GM18505 (cell line): ENCODE data around the gene MICOS13.

Experiments
- ATAC-seq: cut with Tn5 transposase; IDR thresholded peaks from one replicate; pipeline ENCODE4 v1.9.1; 2021; ENCODE audit not compliant: unreplicated experiment
- POLR2A ChIP-seq: IDR thresholded peaks from 4 replicates; pipeline ENCODE4 v1.6.1; 2011; ENCODE audit warnings: borderline replicate concordance; ENCODE audit not compliant: insufficient read depth, insufficient read length; ENCODE audit errors: extremely low read depth

MICOS13 gene

DNA sequence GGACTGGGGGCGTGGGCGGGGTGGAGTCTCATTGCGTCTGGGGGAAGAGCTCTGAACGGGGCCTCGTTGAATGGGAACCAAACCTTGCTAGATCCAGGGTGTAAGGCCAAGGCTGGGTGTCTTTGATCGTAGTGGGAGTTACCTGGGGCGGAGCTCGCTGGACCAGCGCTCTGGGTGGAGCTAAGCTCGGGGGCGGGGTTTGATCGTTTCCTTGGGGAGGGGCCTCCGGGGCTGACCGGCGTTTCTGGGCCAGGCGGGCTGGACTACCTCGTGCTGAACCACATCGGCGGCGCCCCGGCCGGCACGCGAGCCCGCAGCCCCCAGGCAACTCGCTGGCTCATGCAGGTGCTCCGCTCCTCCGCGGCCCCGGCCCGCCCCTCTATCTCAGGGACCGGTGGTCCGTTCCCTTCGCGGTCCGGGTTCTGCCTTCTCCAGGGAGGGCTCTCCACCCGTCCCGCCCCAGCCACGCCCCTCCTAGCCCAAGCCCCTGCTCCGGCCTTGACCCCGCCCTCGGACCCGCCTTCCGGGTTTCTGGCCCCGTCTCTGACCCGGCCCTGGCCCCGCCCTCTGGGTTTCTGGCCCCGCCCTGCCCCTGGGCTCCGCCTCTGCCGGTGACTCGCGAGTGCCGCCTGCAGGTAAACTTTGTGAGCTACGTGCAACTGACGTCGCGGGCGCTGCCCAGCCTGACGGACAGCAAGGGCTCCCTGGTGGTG is 6.5 kb upstream of the MICOS13 start:
- peak; percentile 47 for ATAC-seq

DNA sequence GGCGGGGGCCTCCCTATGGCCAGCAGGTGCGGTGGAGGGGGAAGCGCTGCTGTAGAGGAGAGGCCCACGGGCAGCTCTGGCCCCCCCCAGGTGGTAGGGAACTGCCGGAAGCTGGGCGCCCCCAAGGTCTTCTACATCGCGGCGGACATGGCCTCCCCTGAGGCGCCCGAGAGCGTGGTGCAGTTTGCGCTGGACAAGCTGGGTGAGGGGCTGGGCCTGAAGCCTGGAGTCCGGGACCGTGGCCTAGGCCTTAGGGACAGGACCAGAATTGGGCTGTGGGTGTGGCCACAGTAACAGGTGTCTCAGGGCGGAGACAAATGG is 6.0 kb upstream of the MICOS13 start:
- TF ChIP-seq POLR2A = peak; percentile 21
- ATAC-seq = no peak

More for the DNA sequence above, 6.5 kb upstream of the MICOS13 start:
- TF ChIP-seq POLR2A = no peak

DNA sequence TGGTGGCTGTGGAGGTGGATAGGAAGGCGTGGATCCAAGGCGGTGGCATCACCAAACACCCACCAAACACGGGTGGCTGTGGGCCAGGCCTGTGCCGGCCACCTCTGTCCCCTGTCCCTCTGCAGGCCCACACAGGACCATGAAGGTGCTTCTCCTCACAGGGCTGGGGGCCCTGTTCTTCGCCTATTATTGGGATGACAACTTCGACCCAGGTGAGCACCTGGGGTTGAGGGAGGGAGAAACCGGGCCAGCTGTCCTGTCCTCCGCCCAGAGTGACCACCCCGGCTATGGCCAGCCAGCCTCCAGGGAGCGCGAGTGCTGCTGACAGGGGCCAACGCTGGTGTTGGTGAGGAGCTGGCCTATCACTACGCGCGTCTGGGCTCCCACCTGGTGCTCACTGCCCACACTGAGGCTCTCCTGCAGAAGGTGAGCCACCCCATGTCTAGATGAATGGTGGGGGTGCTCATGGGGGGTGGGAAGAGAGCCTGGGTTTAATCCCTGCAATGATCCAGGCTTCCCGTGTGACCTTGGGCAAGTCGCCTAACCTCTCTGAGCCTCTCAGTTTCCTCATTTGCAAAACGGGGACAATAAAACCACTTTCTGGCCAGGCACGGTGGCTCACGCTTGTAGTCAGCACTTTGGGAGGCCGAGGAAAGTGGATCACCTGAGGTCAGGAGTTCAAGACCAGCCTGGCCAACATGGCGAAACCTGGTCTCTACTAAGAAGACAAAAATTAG is 4.5 kb upstream of the MICOS13 start:
- no peak for ATAC-seq
- TF ChIP-seq POLR2A = no peak

DNA sequence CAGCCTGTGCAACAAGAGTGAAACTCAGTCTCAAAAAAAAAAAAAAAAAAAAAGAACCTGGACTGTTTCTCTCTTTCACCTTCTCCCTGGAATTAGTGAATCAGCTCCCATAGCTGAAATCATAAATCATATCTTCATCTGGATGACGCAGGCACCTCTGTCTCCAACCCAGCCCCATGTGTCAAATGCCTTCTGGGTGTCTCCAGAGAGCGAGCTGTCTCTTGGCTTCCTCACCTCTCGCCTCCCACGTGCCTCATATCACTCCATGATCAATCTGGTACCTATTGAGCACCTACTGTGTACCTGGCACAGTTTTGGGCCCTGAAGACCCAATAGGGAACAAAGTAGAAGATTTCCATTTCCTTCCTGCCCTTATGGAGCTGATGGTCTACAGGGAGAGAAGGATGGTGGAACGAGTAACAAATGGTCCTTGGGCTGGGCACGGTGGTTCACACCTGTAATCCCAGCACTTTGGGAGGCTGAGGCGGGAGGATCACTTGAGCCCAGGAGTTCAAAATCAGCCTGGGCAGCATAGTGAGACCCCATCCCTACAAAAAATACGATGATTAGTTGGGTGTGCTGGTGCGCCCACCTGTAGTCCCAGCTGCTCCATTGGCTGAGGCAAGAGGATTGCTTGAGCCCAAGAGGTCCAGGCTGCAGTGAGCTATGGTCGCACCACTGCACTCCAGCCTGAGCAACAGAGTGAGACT is 3.0 kb upstream of the MICOS13 start:
- TF ChIP-seq POLR2A = no peak
- no peak for ATAC-seq

DNA sequence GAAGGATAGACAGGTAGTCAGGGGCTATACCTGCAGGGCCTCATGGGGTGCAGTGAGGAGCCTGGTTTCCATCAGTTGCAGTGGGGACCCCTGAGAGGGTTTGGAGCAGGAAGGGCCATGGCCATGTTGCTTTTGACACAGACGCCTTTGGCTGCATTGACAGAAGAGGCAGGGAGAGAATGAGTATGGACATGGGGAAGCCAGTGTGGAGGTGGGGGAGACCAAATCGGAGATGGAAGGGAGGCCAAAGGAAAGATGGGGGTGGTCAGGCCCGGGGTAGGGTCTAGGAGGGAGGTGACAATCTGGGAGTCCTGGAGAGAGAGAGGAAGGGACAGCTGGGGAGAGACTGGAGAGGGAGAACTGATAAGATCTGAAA is 1.8 kb upstream of the MICOS13 start:
- ATAC-seq = no peak
- no peak for TF ChIP-seq POLR2A

DNA sequence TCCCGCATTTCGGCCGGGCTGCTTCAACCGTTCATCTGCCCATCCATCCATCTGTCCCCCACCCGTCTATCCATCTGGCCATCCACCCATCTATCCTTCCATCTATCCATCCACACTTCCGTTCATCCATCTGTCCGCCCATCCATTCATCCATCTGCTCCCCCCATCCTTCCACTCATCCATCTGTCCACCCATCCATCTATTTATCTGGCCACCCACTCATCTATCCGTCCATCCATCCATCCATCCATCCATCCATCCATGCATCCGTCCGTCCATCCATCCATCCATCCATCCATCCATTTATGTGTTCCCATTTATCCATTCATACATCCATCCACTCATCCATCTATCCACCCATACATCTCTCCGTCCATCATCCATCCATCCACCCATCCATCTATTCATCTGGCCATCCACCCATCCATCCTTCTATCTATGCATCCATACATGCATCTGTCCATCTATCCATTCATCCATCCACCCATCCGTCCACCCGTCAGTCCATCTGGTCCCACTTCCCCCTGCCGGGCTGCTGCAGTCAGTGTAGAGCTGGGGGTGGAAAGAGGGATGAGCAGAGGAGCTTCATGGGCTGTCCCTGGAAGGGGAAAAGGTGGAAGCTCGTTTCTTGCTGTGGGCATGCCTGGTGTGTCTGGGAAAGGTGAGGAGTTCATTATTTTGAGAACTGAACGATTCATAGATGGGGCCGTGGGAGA is 1.2 kb upstream of the MICOS13 start:
- TF ChIP-seq POLR2A = no peak
- no peak for ATAC-seq

DNA sequence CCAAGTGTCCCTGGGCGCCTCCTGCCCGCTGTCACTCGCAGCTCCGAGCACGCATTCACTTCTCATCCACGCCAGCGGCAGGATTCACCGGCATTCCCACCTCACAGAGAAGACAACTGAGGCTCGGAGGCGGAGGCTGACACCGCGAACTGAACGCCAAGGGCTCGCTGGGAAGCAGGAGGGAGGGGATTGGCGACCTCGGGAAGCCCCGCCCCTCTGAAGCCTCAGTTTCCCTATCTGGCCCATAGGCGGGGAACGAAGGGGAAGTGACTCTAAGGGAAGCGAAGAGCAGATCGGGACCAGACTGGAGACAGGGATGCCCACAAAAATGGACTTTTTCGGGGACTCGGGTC is 256 bp downstream of the MICOS13 start:
- ATAC-seq = no peak
- no peak for TF ChIP-seq POLR2A

DNA sequence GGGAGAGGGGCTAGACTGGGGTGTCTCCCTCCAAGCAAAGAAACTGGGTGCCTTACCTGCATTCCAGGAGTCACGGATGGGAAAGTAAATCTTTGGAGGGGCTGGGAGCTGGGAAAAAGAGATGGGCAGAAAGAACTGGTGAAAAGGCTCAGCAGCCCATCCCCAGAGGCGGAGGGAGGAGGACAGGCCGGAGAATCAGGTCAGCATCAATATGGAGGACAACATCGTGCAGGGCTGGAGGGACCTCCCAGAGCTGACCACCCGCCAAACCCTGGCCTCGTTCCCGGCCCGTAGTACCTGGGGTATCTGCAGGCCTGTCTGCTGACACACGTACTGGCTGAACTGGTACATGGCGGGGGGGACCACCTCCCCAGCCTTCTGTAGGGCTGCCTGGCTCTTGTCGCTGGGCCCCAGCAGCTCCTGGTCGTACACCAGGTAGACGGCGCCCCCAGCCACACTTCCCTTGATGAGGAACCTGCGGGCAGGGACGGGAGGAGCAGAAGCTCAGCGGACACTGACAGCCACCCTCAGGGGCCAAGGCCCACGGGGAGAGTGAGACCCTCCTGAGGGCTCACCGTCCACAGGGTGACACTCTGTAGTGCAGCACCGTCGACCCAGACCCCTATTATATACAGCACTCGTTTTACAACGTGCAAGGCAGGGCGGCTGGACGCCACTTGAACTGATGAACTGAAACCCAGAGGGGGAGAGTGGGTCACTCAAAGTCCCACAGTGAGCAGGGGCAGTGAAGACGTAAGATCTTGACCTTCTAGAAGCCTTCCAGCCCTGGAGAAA is 830 bp downstream of the MICOS13 start:
- ATAC-seq = no peak
- TF ChIP-seq POLR2A = no peak

DNA sequence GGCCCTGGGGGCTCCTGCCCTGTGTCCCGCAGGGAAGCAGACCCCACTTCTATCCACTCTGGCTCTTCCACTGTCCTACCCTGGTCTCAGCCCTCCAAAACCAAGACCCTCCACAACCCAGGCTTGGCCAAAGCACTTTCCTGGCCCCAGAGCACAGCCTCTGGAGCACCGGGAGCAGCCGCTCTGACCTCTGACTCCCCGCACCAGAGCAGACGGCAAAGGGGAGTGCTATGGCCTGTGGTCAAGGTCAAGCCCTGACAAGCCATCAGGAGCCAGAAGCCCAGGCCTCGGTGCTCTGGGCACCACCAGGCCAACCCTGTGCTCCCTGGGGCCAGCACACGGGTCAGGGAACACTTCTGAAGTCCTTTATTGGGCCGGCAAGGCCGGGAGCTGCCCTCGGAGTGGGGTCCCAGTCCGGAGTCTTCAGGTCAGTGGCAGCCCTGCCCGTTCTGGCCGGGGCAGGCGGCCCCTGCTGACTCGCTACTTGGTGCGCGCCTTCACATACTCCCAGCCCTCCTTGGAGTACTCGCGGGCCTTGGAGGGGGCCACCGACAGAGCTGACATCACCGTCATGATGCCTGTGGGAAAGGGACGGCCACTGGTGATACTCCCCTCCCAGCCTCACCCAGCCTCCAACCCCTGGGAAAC is 2.1 kb downstream of the MICOS13 start:
- TF ChIP-seq POLR2A = no peak

DNA sequence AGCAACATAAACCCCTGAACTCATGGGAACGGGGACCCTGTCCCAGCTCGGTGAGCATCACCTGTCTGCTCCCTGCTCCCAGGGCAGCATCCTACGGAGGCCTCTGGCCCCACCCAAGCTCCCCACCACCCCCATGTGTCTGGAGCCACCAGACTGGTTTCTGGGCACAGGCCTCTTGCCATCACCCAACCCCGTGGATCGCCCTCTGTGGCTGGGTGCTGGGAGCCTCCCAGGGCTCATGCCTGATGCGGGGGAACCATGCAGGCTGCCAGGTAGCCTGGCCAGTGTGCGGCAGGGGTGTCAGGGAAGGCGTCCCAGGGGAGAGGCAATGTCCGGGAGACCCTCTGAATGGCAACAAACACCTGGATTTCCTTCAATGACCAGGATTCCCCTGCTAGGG is 2.7 kb downstream of the MICOS13 start:
- no peak for ATAC-seq

More for the DNA sequence above, 2.1 kb downstream of the MICOS13 start:
- ATAC-seq = no peak

DNA sequence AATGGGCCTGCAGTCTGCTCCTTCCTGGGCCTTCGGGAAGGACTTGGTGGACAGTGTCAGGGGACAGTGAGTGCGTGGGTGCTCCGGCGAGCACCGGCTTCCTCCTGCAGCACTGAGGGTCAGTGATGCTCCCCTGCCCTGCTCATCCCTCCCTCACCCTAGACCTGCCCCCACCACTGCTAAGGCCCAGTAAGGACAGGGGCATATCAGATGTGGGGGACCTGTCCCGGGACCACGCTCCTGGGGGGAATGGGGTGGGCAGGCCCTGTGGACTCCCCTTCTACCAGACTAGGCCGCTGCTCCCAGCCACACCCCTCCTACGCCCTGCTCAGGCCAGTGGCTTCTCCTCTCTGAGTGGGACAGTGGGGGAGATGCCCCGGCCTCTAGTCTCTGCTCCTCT is 3.2 kb downstream of the MICOS13 start:
- TF ChIP-seq POLR2A = no peak
- ATAC-seq = no peak

More for the DNA sequence above, 2.7 kb downstream of the MICOS13 start:
- TF ChIP-seq POLR2A = no peak

DNA sequence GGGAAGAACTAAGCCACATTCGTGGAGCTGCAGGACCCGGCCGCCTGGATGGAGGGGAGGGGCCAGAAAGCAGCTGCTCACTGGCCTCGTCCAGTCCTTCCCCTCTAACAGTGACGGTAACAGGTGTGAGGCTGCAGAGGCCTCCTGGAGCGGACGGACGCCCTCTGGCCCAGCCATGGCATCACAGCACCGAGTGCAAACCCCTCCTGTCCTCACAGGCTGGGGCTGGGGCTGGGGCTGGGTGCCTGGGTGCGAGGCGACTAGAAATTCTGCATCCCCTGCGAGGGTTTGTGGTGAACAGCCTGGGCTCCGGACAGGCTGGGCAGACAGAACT is 3.6 kb downstream of the MICOS13 start:
- no peak for ATAC-seq
- TF ChIP-seq POLR2A = no peak

DNA sequence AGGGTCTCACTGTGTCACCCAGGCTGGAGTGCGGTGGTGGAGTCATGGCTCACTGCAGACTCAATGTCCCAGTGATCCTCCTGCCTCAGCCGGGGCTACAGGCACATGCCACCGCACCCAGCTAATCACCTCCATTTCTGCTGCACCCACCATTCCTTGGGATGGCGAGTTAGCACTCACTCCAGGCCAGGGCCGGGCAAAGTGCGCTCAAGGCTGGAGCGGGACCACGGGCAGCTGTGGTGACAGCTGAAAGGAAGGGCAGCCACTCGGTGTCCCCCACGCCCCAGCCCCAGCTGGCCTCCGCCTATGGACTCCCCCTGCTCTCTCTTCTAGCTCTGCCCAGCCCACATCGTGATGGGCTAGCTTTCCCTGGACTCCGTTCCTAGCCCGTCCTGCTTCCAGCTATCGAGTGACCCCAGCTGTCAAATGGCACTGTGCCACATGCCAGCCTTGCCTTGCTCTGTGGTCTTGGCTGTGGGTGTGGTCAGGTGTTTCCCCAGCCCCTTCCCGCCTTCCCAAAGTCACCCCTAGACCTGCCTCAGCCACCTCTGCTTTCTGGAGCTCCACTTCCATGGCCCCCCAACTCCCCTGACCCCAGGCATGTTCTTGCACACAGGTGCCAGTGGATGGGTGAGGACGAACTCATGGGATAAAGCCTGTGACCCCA is 4.1 kb downstream of the MICOS13 start:
- no peak for ATAC-seq
- TF ChIP-seq POLR2A = peak; percentile 31

DNA sequence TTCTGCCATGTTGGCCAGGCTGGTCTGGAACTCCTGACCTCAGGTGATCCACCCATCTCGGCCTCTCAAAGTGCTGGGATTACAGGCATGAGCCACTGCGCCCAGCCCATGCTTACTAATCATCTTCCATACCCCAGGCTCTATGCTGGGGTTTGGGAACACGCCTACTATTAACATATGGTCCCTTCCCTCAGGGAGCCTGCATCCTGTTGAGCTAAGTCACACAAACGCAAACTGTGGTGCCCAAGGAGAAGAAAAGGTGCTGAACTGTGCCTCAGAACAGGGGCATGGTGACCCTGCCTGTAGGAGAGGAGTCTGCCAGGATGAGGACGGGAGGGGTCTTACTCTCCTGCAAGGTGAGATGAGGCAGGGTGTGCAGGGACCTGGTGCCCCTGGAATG is 5.6 kb downstream of the MICOS13 start:
- ATAC-seq = no peak
- TF ChIP-seq POLR2A = no peak
